Body of pancreas (tissue), 4 donors: ENCODE results near the gene OR2A5. TPM values are rescaled to one million over a fixed set of nuclear protein-coding genes. Genes with fewer than 3 reads are reported as not detected.

Experiments used
- ATAC-seq: fragments of 150-250 bp; one replicate; pipeline ENCODE4 v1.9.1; 2016
- DNase-seq, 4 donors: peaks; one replicate each; pipeline ENCODE4 v3.0.0-alpha.2; 2019
- H3K27ac ChIP-seq, 4 donors: fragments of 200-600 bp; sonication (generic); 1 replicate in 3 of 4; 2 replicates in 1 of 4; pipeline versions ENCODE4 v1.5.1 to v1.6.1; 2016 to 2019; ENCODE audit warnings: mild to moderate bottlenecking in 1 of 4, mixed read lengths in 1 of 4, moderate library complexity in 1 of 4
- H3K27me3 ChIP-seq, 2 donors: fragments of 200-600 bp; sonication (generic); one replicate each; pipeline ENCODE4 v1.6.0; 2016; ENCODE audit warnings: mild to moderate bottlenecking in 1 of 2
- H3K36me3 ChIP-seq, 2 donors: fragments of 200-600 bp; sonication (generic); replicated peaks in 1 of 2; 2 replicates each; pipeline ENCODE4 v1.5.1; 2016; ENCODE audit warnings: low read depth in 2 of 2; ENCODE audit not compliant: insufficient read depth in 1 of 2
- H3K4me1 ChIP-seq: fragments of 200-600 bp; sonication (generic); one replicate; pipeline ENCODE4 v1.6.0; 2016
- H3K4me3 ChIP-seq, 2 donors: fragments of 200-600 bp; sonication (generic); 1 replicate in 1 of 2; 2 replicates in 1 of 2; pipeline ENCODE4 v1.5.1; 2016 to 2019
- H3K9me3 ChIP-seq, 3 donors: fragments of 200-600 bp; sonication (generic); 1 replicate in 2 of 3; 2 replicates in 1 of 3; pipeline ENCODE4 v1.5.1; 2016
- CTCF ChIP-seq, 7 experiments: fragments of 450-650 bp in 4 of 7; fragments of 200-600 bp in 3 of 7; sonication (generic) in 3 of 7; IDR thresholded peaks; one replicate each; pipeline ENCODE4 v1.5.1; 2016 to 2019; ENCODE audit warnings: antibody characterized with exemption in 7 of 7
- POLR2A ChIP-seq, 3 donors: fragments of 450-650 bp; IDR thresholded peaks; one replicate each; pipeline ENCODE4 v1.6.1; 2016; ENCODE audit warnings: antibody characterized with exemption in 3 of 3, mild to moderate bottlenecking in 2 of 3
- WGBS, 2 donors: methylation state at CpG; one replicate each; pipeline ENCODE4 v1.1.5; 2017; 5-methylcytosine and 5-hydroxymethylcytosine counted together
- intact Hi-C: fragments of 100-400 bp; cut with DNase I; formaldehyde crosslinking; loops from one replicate; pipeline ENCODE4 v1.15.1; 2023
- total RNA-seq, 2 donors: library from RNA; depleted of rRNA; stranded (reverse); fragments of >200 nt; gene quantifications; one replicate each; pipeline ENCODE4 v1.1.0, GENCODE V29; 2016

Gene OR2A5
- total RNA-seq, 2 donors from 2014 or later = not detected

- Histone ChIP-seq H3K4me3 (no peak overlapping the region), H3K27me3 (no peaks in the 10 kb centered on the region), H3K9me3 (no peaks in the 10 kb centered on the region), H3K4me1 (no peaks in the 10 kb centered on the region), H3K36me3 (no peaks in the 10 kb centered on the region), H3K27ac (no peak overlapping the region)
- 49 to 58% methylated on average over 2 of the region's 2 CpGs for WGBS, 2 donors
- ATAC-seq (peak; percentile 48), DNase-seq (peak in 1 of 4 donors; percentile 10)
- intact Hi-C loops = no loop called here
- no peak for TF ChIP-seq POLR2A (IDR thresholded peaks at IDR 0.05)
- TF ChIP-seq CTCF (IDR thresholded peaks at IDR 0.05) = no peak
Measured at GRCh38 chr7:144019457-144019856, 29.3 kb upstream of the OR2A5 start.

GRCh38 chr7:144020340-144020739 lies 28.4 kb upstream of the OR2A5 start:
- Histone ChIP-seq H3K27me3 (no peaks in the 10 kb centered on the region), H3K4me3 (no peak overlapping the region), H3K36me3 (no peaks in the 10 kb centered on the region), H3K27ac (no peak overlapping the region), H3K9me3 (no peaks in the 10 kb centered on the region), H3K4me1 (no peaks in the 10 kb centered on the region)
- ATAC-seq = peak; percentile 18
- TF ChIP-seq POLR2A (IDR thresholded peaks at IDR 0.05) (no peak), CTCF (IDR thresholded peaks at IDR 0.05) (no peak)
- WGBS, 2 donors = 44 to 46% methylated on average over 3 of the region's 3 CpGs
- intact Hi-C loops = no loop called here
- DNase-seq = no peak

GRCh38 chr7:144022169-144022568 lies 26.6 kb upstream of the OR2A5 start:
- no peak for TF ChIP-seq POLR2A (IDR thresholded peaks at IDR 0.05)
- TF ChIP-seq CTCF (IDR thresholded peaks at IDR 0.05) = no peak
- DNase-seq (no peak), ATAC-seq (no peak)
- no peak overlapping the region for H3K4me3 ChIP-seq
- H3K9me3 ChIP-seq = no peaks in the 10 kb centered on the region
- H3K36me3 ChIP-seq = no peaks in the 10 kb centered on the region
- H3K4me1 ChIP-seq = no peaks in the 10 kb centered on the region
- no peaks in the 10 kb centered on the region for H3K27me3 ChIP-seq
- no peak overlapping the region for H3K27ac ChIP-seq
- intact Hi-C loops = no loop called here

- intact Hi-C loops = no loop called here
- Histone ChIP-seq H3K4me3 (no peak overlapping the region), H3K9me3 (no peaks in the 10 kb centered on the region), H3K27me3 (no peaks in the 10 kb centered on the region), H3K36me3 (no peaks in the 10 kb centered on the region), H3K4me1 (no peaks in the 10 kb centered on the region), H3K27ac (no peak overlapping the region)
- DNase-seq (no peak), ATAC-seq (no peak)
- TF ChIP-seq POLR2A (IDR thresholded peaks at IDR 0.05) = no peak
- no peak for TF ChIP-seq CTCF (IDR thresholded peaks at IDR 0.05)
- 75 to 81% methylated on average over 4 of the region's 4 CpGs for WGBS, 2 donors
Measured at GRCh38 chr7:144023171-144023827, 25.4 kb upstream of the OR2A5 start.

- H3K27me3 ChIP-seq = no peaks in the 10 kb centered on the region
- no peak for ATAC-seq
- H3K9me3 ChIP-seq = no peaks in the 10 kb centered on the region
- no peak for TF ChIP-seq CTCF (IDR thresholded peaks at IDR 0.05)
- TF ChIP-seq POLR2A (IDR thresholded peaks at IDR 0.05) = no peak
- H3K4me1 ChIP-seq = no peaks in the 10 kb centered on the region
- no peak overlapping the region for H3K4me3 ChIP-seq
- H3K36me3 ChIP-seq = no peaks in the 10 kb centered on the region
- intact Hi-C loops = no loop called here
- 69 to 71% methylated on average over 3 of the region's 3 CpGs for WGBS, 2 donors
- no peak for DNase-seq
- no peak overlapping the region for H3K27ac ChIP-seq
Measured at GRCh38 chr7:144024213-144024612, 24.5 kb upstream of the OR2A5 start.
